ENCODE results near the gene MED22. TPM values are rescaled to one million over a fixed set of nuclear protein-coding genes. Genes with fewer than 3 reads are reported as not detected.

Gene MED22
- total RNA-seq, 4 donors from 2014 or later = 10.8 to 22.5 (median 15.9) TPM

DNA sequence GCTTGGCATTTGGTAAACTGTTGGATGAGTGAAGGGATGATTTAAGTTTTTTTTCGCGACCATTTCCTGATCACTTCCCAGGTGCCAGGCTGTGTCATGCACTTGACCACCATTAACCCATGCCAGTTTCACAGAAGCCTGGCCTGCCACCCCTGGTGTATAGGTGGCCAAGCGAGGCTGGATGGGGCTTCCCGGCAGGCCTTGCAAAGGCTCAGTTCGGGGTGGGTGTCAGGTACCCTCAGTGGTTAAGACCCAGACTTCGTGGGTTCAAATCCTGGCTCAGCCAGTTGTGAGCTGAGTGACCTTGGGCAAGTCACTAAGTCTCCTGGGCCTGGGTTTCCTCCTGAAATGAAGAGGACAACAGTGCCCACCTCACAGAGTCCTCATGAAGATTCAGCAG is 2.3 kb downstream of the MED22 start:
- no peaks in the 10 kb centered on the region for H3K9me3 ChIP-seq
- H3K4me3 ChIP-seq = no peak overlapping the region
- WGBS, 2 donors = 84 to 95% methylated on average over 5 of the region's 6 CpGs
- intact Hi-C loops (cut with DNase I) = no loop called here
- TF ChIP-seq, protein P1, sequence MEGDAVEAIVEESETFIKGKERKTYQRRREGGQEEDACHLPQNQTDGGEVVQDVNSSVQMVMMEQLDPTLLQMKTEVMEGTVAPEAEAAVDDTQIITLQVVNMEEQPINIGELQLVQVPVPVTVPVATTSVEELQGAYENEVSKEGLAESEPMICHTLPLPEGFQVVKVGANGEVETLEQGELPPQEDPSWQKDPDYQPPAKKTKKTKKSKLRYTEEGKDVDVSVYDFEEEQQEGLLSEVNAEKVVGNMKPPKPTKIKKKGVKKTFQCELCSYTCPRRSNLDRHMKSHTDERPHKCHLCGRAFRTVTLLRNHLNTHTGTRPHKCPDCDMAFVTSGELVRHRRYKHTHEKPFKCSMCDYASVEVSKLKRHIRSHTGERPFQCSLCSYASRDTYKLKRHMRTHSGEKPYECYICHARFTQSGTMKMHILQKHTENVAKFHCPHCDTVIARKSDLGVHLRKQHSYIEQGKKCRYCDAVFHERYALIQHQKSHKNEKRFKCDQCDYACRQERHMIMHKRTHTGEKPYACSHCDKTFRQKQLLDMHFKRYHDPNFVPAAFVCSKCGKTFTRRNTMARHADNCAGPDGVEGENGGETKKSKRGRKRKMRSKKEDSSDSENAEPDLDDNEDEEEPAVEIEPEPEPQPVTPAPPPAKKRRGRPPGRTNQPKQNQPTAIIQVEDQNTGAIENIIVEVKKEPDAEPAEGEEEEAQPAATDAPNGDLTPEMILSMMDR (IDR thresholded peaks at IDR 0.05) = no peak
- TF ChIP-seq POLR2A (IDR thresholded peaks at IDR 0.05) = no peak
- no peaks in the 10 kb centered on the region for H3K27me3 ChIP-seq
- H3K36me3 ChIP-seq = peaks cover 34 to 75% (median 38%) of the 10 kb centered on the region in 3 donors
- H3K27ac ChIP-seq = no peak overlapping the region
- H3K4me1 ChIP-seq = peaks cover 16 to 65% (median 24%) of the 10 kb centered on the region in 3 donors
- no peak for DNase-seq

DNA sequence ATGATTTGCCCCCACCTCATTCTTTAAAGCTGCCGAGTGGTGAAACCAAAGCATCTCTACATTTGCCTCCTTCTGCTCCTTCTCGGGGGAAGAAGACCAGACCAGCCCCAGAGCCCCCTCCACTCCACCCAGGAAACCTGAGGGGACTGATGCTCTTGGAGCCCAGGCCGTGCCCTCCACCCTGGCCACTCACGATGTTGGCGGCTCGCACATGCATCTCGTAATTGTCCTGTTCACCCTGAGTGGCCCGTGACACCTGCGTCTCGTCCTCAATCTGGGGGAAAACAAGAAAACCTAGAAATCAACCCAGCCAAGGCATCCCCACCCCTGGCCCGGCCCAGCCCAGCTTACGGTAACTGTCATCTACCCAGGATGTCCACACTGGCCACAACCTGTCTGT is 3.0 kb downstream of the MED22 start:
- H3K27me3 ChIP-seq = no peaks in the 10 kb centered on the region
- H3K4me3 ChIP-seq = no peak overlapping the region
- 95 to 100% methylated on average over 2 to 9 of the region's 12 CpGs for WGBS, 2 donors
- peaks cover 17 to 65% (median 22%) of the 10 kb centered on the region in 3 donors for H3K4me1 ChIP-seq
- TF ChIP-seq POLR2A (IDR thresholded peaks at IDR 0.05) = no peak
- TF ChIP-seq, protein P1 (IDR thresholded peaks at IDR 0.05) = no peak
- intact Hi-C loops (cut with DNase I) = no loop called here
- DNase-seq = no peak
- H3K36me3 ChIP-seq = peaks cover 28 to 75% (median 32%) of the 10 kb centered on the region in 3 donors
- no peaks in the 10 kb centered on the region for H3K9me3 ChIP-seq
- no peak overlapping the region for H3K27ac ChIP-seq

DNA sequence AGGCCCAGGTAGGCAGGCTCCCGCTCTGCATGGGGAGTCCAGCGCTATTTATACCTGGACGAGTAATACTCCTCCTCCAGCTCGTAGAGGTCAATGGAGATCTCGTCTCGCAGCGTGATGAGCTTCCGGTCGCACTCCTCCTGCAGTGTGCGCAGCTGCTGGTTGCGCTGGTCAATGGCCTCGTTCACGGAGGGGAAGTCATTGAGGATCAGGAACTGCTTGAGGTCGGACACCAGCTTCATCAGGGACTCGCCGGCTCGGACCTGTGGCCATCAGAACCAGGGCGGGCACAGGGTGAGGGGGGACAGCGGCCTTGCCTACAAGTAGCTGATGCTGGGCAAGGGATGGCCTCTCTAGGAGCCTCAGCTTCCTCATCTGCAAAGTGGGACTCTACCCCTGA is 3.9 kb downstream of the MED22 start:
- Histone ChIP-seq H3K36me3 (peaks cover 23 to 71% (median 26%) of the 10 kb centered on the region in 3 donors), H3K4me3 (no peak overlapping the region), H3K4me1 (peaks cover 13 to 65% (median 20%) of the 10 kb centered on the region in 3 donors), H3K27ac (no peak overlapping the region), H3K9me3 (no peaks in the 10 kb centered on the region), H3K27me3 (no peaks in the 10 kb centered on the region)
- intact Hi-C loops (cut with DNase I) = no loop called here
- 87 to 92% methylated on average over 3 to 10 of the region's 19 CpGs for WGBS, 2 donors
- no peak for DNase-seq
- TF ChIP-seq, protein P1 (IDR thresholded peaks at IDR 0.05) = no peak
- no peak for TF ChIP-seq POLR2A (IDR thresholded peaks at IDR 0.05)

DNA sequence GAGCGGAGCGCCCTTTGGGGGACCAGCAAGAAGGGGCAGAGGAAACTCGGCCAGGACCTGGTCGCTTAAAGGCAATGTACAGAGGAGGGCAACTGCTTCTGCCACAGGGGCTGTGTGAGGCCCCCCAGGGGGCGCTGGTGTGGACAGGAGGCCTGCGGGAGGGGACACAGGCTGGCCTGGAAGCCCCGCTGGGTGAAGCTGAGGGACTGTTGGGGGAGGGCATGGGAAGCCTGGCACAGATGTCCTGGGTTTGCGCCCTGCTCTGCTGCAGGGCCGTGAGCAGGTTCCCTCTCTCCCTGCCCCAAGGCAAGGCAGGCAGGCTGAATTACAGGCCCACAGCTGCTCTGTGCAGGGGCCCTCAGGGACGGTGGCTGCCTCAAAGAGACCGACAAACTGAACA is 5.4 kb downstream of the MED22 start:
- intact Hi-C loops (cut with DNase I) = no loop called here
- H3K27me3 ChIP-seq = no peaks in the 10 kb centered on the region
- H3K36me3 ChIP-seq = peaks cover 23 to 69% (median 26%) of the 10 kb centered on the region in 3 donors
- no peaks in the 10 kb centered on the region for H3K9me3 ChIP-seq
- TF ChIP-seq POLR2A (IDR thresholded peaks at IDR 0.05) = no peak
- TF ChIP-seq, protein P1 (IDR thresholded peaks at IDR 0.05) = no peak
- peaks cover 8 to 65% (median 18%) of the 10 kb centered on the region in 3 donors for H3K4me1 ChIP-seq
- no peak overlapping the region for H3K4me3 ChIP-seq
- no peak for DNase-seq
- 66 to 83% methylated on average over 3 to 6 of the region's 11 CpGs for WGBS, 2 donors
- H3K27ac ChIP-seq = peak overlapping the region in 2 of 4 donors; percentile 17 to 37

DNA sequence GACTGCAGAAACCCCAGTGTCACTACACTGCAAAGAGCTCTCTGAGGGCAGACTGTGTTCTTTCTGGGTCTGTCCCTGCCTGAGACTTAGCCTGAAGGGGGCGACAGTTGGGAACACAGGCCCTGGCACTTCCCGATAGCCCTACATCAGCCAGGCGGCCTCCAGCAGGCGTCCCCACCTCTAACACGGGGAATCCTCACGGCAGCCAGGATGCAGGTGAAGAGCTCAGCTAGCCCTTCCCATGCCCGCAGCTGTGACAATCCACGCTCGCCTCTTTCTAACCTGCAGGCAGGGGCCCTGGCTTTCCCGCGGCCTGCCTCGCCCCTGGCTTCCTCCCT is 5.9 kb downstream of the MED22 start:
- TF ChIP-seq POLR2A (IDR thresholded peaks at IDR 0.05) = no peak
- TF ChIP-seq, protein P1 (IDR thresholded peaks at IDR 0.05) = peak in 1 of 6 experiments; percentile 17
- H3K9me3 ChIP-seq = no peaks in the 10 kb centered on the region
- intact Hi-C loops (cut with DNase I) = no loop called here
- DNase-seq = no peak
- H3K27me3 ChIP-seq = no peaks in the 10 kb centered on the region
- whole genome bisulfite sequencing, 2 donors = 79 to 80% methylated on average over 2 to 8 of the region's 12 CpGs
- H3K4me3 ChIP-seq = no peak overlapping the region
- H3K4me1 ChIP-seq = peaks cover 8 to 65% (median 16%) of the 10 kb centered on the region in 3 donors
- H3K27ac ChIP-seq = peak overlapping the region in 2 of 4 donors; percentile 17 to 37
- peaks cover 23 to 69% (median 26%) of the 10 kb centered on the region in 3 donors for H3K36me3 ChIP-seq
